Superior temporal gyrus (tissue), 1 donor: Measurements from ENCODE around the gene IFI6.

Experiments
- DNase-seq: peaks from one replicate; pipeline ENCODE4 v3.0.0-alpha.2; 2016; ENCODE audit errors: extremely low spot score

Gene IFI6

DNA sequence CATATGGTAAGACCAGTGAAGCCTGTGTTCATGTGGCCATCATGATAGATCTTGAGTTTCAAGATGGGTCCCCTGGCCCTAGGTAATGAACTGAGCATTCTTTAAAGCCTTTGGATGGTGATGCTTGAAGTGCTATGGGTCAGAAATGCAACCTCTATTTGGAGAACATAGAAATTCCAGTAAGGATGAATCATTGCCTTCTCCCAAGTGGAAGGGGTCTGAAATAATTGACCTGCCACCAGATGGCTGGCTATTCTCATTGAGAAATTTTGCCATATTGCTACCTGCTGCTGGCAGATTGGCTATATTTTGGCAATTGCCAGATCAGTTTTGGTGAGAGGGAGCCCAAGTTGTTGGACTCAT is 739 bp upstream of the IFI6 start:
- DNase-seq = no peak

- no peak for DNase-seq
Observed at GRCh38 chr1:27669876-27670275, 2.1 kb downstream of the IFI6 start.

DNA sequence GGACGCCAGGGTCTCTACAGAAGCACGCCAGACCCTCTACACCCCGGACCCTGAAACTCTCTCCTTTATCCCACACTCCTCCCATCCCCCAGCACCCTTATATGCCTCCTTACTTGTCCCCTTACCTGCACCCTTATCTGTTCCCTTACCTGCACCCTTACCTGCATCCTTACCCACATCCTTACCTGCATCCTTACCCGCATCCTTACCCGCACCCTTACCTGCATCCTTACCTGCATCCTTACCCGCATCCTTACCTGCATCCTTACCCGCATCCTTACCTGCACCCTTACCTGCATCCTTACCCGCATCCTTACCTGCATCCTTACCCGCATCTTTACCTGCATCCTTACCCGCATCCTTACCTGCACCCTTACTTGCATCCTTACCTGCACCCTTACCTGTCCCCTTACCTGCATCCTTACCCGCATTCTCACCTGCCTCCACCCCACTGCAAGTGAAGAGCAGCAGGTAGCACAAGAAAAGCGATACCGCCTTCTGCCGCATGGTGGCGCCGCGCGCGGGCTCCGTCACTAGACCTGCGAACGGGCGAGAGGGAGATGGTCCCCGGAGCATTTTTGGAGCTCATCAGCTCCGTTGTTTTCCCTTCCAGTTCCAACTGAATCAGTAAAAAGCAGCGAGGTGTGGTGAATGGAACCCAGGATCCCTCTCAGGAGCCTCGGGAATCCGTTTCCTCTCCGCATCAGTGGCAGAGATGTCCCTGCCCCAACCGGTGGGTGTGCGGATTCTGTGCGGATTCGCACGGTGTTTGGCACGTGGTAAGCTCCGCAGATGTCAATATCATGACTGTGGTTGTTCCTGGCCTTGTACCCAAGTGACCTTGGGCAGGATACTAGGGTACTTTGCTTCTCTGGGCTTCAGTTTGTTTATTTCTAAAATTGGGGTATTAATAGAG is 2.9 kb downstream of the IFI6 start:
- peak; percentile 67 for DNase-seq

DNA sequence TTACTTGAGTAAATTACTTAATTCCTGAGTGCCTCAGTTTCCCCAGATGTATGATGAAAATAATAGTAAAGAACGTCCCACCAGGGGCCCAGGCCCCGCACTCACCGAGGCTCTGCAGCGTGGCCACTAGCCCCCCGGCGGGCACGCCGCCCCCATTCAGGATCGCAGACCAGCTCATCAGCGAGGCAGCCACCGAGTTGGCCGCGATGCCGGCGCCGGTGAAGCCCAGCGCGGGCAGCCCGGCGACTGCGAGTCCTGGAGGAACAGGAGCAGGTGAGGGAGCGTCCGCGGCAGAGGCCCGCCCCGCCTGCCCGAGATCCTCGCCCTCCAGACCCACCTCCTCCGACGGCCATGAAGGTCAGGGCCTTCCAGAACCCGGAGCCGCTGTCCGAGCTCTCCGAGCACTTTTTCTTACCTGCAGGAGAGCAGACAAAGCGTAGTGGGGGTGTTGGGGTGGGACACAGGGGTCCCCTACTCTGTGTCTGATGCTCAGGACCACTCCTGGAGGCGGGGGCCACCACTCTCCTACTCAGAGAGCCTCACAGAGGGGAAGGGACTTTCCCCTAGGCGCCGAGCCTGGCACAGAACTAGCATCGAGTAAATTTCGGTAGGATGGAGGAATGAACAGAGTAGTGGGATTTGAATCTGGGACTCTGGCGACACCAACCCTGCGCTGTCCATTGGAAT is 3.7 kb downstream of the IFI6 start:
- no peak for DNase-seq

- no peak for DNase-seq
Observed at GRCh38 chr1:27666791-27667254, 5.2 kb downstream of the IFI6 start.

GRCh38 chr1:27666294-27666693 is 5.7 kb downstream of the IFI6 start:
- no peak for DNase-seq

GRCh38 chr1:27665016-27665651 is 6.9 kb downstream of the IFI6 start:
- no peak for DNase-seq

GRCh38 chr1:27664291-27664690 is 7.7 kb downstream of the IFI6 start:
- DNase-seq = no peak

DNA sequence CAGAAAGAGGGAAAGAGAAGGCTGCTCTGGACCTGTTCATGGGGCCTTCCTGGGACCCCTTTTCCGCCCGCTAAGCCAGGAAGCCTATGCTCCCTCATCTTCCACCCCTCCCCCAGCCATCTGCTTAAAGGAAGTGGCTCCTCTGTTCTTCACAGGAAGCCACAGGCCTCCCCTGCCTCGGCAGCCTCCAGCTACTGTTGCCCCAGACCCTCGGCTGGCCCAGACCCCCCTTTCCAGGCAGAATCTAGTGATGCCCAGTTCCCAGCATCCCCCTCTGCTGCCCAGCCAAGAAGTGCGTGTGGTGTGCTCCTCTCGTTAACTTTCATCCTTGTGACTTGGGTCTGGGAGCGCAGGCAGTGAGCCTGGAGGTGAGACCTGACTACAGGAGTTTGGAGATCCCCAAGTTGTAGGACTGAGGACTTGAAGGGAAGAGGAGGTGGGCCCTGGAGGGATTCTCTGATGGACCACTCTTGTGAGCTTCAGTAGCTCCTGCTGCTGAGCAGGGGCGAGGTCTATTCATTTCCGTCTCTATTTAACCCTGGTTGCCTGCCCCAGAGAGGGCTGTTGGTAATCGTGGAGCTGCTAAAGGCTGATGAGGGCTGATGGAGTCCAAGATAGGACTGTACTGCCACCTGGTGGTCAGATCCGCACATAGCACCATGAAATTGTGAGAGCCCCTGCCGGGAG is 9.1 kb downstream of the IFI6 start:
- DNase-seq = peak; percentile 97

DNA sequence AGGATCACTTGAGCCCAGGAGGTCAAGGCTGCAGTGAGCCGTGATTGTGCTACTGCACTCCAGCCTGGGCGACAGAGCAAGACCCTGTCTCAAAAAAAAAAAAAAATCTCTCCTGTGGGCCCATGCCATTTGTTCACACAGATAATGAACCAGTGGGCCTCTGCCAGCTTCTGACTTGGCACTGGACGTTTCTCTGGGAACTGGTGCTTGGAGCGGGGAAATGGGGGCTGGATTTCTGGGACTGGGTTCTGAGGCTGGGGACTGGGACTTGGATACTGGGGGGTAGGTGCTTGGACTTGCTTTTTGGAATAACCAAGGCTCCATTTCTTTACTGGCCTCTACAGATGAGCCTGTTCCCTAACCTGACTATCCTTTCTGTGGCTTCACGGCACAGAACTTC is 9.7 kb downstream of the IFI6 start:
- DNase-seq = no peak

- DNase-seq = no peak
Observed at GRCh38 chr1:27661412-27662075, 10.4 kb downstream of the IFI6 start.

DNA sequence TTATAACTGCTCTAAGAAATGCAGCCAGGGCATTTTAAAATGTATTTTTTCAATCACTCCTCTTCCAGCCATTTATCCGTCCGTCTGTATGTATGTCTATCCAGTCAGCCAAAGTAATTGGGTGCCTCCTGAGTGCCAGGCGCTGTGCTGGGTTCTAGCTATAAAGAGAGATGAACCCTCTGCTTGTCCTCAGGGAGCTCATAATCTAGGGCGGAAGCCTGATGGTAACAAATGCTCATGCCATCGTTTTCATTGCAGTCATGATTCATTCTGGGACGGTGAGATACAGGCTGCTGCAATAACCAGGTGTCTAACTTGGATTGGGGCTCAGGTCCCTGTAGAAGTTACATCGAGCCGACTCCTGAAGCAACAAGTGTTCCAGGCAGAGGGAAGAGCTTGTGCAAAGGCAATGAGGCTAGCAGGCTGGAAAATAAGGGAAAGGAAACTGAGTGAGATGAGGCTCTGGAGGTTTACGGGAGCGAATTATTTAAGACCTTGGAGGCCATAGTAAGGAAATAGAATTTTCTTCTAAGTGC is 11.6 kb downstream of the IFI6 start:
- no peak for DNase-seq

DNA sequence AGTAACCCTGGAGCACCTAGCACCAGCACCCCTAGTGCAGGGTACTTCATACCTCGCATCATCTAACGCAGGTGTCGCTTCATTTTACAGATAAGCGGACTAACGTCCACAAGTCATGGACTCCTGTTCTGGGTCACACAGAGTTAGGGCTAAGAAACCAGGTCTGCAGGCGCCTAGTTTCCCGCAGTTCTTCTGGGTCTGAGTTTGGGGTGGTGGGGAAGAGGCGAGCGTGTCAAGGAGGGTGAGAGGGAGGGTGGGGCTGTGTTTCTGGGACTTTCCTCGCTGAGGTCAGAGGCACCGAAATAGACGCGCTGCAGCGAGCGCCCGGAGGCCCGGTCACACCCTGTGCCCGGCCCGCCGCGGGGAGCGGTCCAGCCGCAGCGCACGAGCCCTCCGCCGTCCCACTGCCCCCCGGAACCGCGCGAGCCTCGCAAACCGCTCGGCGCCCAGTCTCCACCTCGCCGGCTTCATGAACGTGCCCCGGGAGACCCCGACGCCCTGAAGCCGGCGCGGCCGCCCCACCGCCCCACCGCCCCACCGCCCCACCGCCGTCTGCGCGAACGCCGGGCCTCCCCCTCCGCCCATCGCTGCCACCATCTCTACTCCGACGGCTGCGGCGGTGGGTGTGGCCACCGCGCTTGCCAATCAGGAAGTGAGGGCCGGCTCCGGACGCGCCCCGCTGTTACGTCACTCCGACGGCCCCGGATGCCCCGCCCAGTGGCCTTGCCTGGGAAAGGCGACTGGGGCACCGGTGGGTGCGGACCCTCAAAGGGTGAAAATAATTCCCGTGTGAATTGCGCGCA is 12.3 kb downstream of the IFI6 start:
- peak; percentile 74 for DNase-seq

- no peak for DNase-seq
Observed at GRCh38 chr1:27658951-27659496, 13.0 kb downstream of the IFI6 start.

DNA sequence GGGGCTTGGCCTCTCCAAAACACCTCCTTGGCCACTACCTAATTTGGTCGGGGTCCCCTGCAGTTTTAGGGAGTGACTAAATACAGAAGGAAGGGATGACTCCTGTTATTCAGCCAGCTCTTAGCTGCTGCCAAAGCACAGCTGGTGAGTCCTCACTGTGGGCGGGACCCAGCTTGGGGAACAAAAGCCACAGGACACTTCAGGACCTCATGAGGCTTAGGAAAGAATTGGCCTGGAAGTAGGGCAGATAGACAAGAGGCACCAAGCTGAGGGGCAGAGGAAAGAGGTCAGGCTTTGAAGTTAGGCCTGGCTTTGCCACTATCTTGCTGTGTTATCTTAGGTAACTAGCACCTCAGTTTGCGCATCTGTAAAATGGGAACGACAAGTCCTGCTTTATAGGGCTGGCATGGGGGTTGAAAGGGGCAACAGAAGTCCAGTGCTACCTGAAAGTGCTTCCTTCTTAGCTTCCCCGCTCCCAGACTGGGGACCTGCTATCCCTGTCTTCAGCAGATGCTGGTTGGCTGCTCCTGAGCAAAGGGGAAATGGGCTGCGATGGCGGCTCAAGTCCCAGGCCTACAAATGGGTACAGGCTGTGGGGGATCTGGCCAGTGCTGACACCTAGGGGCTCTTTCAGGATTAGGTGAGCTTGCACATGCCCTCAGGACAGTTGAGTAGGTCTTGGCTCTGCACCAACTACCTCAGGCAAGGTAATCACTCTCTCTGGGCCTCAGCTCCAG is 15.7 kb downstream of the IFI6 start:
- DNase-seq = no peak

GRCh38 chr1:27655151-27655937 is 16.6 kb downstream of the IFI6 start:
- DNase-seq = no peak

DNA sequence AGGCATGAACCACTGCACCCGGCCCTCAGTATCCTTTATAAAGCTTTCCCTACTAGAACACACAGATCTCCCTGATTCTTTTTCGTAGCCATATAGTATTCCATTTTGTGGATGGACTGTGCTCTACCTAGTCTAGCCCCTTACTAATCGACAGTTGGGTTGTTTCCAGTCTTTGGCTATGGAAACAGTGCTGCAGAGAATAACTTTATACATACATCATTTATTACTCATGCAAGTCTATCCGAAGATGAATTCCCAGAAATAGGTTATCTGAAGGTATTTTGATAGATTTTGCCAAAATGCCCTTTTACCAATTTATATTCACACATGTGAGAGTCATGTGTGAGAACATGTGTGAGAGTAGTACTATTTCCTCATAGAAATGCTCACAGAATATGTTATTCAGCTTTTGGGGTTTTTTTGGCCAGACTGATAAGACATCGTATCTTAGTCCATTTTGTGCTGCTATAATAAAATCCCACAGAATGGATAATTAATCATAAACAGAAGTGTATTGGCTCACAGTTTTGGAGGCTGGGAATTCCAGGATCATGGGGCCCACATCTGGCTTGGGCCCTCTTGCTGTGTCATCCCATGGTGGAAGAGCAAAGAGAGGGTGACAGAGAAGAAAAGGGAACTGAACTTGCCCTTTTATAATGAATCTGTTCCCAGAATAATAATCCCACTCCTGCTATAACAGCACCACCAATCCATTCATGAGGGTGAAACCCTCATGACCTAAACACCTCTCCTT is 19.7 kb downstream of the IFI6 start:
- no peak for DNase-seq
